Gastroesophageal sphincter (tissue), 3 donors: ENCODE results near the gene ASB2.

ENCODE experiments used
- CTCF ChIP-seq, 4 experiments: fragments of 200-600 bp in 2 of 4; fragments of 450-650 bp in 2 of 4; sonication (generic) in 1 of 4; IDR thresholded peaks; one replicate each; pipeline ENCODE4 v1.5.1; 2017 to 2019; ENCODE audit warnings: antibody characterized with exemption in 4 of 4, mild to moderate bottlenecking in 2 of 4, moderate library complexity in 2 of 4
- EP300 ChIP-seq: sonication (generic); formaldehyde crosslinking; IDR thresholded peaks from one replicate; pipeline ENCODE4 v1.6.1; 2017; ENCODE audit warnings: antibody characterized with exemption, mild to moderate bottlenecking
- POLR2A ChIP-seq, 2 donors: fragments of 450-650 bp; IDR thresholded peaks; one replicate each; pipeline ENCODE4 v1.6.1; 2017; ENCODE audit warnings: antibody characterized with exemption in 2 of 2, mild to moderate bottlenecking in 2 of 2, moderate library complexity in 1 of 2

- TF ChIP-seq POLR2A (IDR thresholded peaks at IDR 0.05) (no peak), CTCF (IDR thresholded peaks at IDR 0.05) (no peak), EP300 (no peak)
Observed at GRCh38 chr14:94024549-94024948, 48.2 kb upstream of the ASB2 start.
